SK-N-SH (cell line): ENCODE data around the gene GPX5. TPM values are rescaled to one million over a fixed set of nuclear protein-coding genes. Genes with fewer than 3 reads are reported as not detected.

Experiments used
- CTCF ChIA-PET: fragments of 300-600, 350-600 bp; formaldehyde crosslinking; extraction: SDS; loops from one replicate; lab custom pipeline; 2021; lab: Yijun Ruan, JAX
- POLR2A ChIA-PET: fragments of 350-600 bp; sonication (Branson Sonifier 250); formaldehyde crosslinking; extraction: SDS; loops from one replicate; lab custom pipeline; 2020; ENCODE audit warnings: antibody characterized with exemption, inconsistent platforms; lab: Yijun Ruan, JAX
- DNase-seq: peaks from one replicate; pipeline ENCODE4 v3.0.0; 2012
- H2AFZ ChIP-seq: fragments of 200-600 bp; sonication (generic); 2 replicates; pipeline ENCODE4 v1.8.1; 2016; ENCODE audit warnings: antibody characterized with exemption, mild to moderate bottlenecking, low read depth
- H3F3A ChIP-seq: fragments of 200-600 bp; sonication (generic); replicated peaks from 2 replicates; pipeline ENCODE3; 2016; ENCODE audit warnings: antibody characterized with exemption, mild to moderate bottlenecking; ENCODE audit not compliant: insufficient read depth
- H3K27ac ChIP-seq, 2 experiments: fragments of 200-500 bp in 1 of 2; fragments of 200-600 bp in 1 of 2; sonication (Bioruptor generic) in 1 of 2; sonication (generic), shearing (Covaris generic) in 1 of 2; 2 replicates each; pipeline versions ENCODE4 v1.5.1 to v1.6.1; 2014 to 2016; ENCODE audit warnings: low read depth in 2 of 2, inconsistent platforms in 1 of 2, low read length in 1 of 2, mild to moderate bottlenecking in 1 of 2, mixed read lengths in 1 of 2
- H3K27me3 ChIP-seq: fragments of 200-600 bp; sonication (generic), shearing (Covaris generic); 2 replicates; pipeline ENCODE4 v1.6.1; 2016; ENCODE audit warnings: mixed run types; ENCODE audit not compliant: insufficient read depth
- H3K36me3 ChIP-seq, 2 experiments: fragments of 200-500 bp in 1 of 2; fragments of 200-600 bp in 1 of 2; sonication (Bioruptor generic) in 1 of 2; sonication (generic) in 1 of 2; replicated peaks in 1 of 2; 2 replicates each; pipeline versions ENCODE3 to v1.5.1; 2014 to 2016; ENCODE audit warnings: low read length in 1 of 2, mild to moderate bottlenecking in 1 of 2; ENCODE audit not compliant: insufficient read depth in 2 of 2, control insufficient read depth in 1 of 2
- H3K4me1 ChIP-seq, 2 experiments: fragments of 200-500 bp in 1 of 2; fragments of 200-600 bp in 1 of 2; sonication (Bioruptor generic) in 1 of 2; sonication (generic), shearing (Covaris generic) in 1 of 2; 2 replicates each; pipeline versions ENCODE4 v1.5.1 to v1.6.1; 2014 to 2016; ENCODE audit warnings: low read depth in 1 of 2, low read length in 1 of 2, mixed run types in 1 of 2; ENCODE audit not compliant: insufficient read depth in 2 of 2, control insufficient read depth in 1 of 2
- H3K4me2 ChIP-seq: fragments of 200-600 bp; sonication (generic), shearing (Covaris generic); 2 replicates; pipeline ENCODE4 v1.6.1; 2017; ENCODE audit warnings: mixed run types
- H3K4me3 ChIP-seq, 2 experiments: fragments of 200-500 bp in 1 of 2; fragments of 200-600 bp in 1 of 2; sonication (Bioruptor generic) in 1 of 2; sonication (generic), shearing (Covaris generic) in 1 of 2; 2 replicates each; pipeline versions ENCODE4 v1.5.1 to v1.8.1; 2014 to 2016; ENCODE audit warnings: low read depth in 2 of 2, inconsistent platforms in 1 of 2, low read length in 1 of 2, mild to moderate bottlenecking in 1 of 2, mixed read lengths in 1 of 2, moderate library complexity in 1 of 2
- H3K79me2 ChIP-seq: fragments of 200-600 bp; sonication (generic); 2 replicates; pipeline ENCODE4 v1.8.1; 2017; ENCODE audit warnings: mild to moderate bottlenecking; ENCODE audit not compliant: insufficient read depth
- H3K9ac ChIP-seq: fragments of 200-600 bp; sonication (generic); 2 replicates; pipeline ENCODE4 v1.6.1; 2017; ENCODE audit warnings: mixed run types
- H3K9me2 ChIP-seq: fragments of 200-600 bp; sonication (generic); 2 replicates; pipeline ENCODE4 v1.6.1; 2017; ENCODE audit warnings: mixed run types
- H3K9me3 ChIP-seq: fragments of 200-600 bp; sonication (generic); 2 replicates; pipeline ENCODE4 v1.6.1; 2017; ENCODE audit warnings: mixed run types, mild to moderate bottlenecking, moderate library complexity
- H4K20me1 ChIP-seq: fragments of 200-600 bp; sonication (generic); 2 replicates; pipeline ENCODE4 v1.6.1; 2017; ENCODE audit warnings: mild to moderate bottlenecking, mixed run types; ENCODE audit not compliant: insufficient read depth
- CHD2 ChIP-seq: fragments of 150-350 bp; IDR thresholded peaks from 2 replicates; pipeline ENCODE4 v1.6.1; 2018; ENCODE audit warnings: low read length; ENCODE audit not compliant: partially characterized antibody
- ELF1 ChIP-seq: IDR thresholded peaks from 2 replicates; pipeline ENCODE4 v1.4.0; 2012
- EP300 ChIP-seq, 2 experiments: IDR thresholded peaks; 2 replicates each; pipeline versions ENCODE4 v1.4.0 to v1.6.1; 2012; ENCODE audit warnings: borderline replicate concordance in 1 of 2, low read depth in 1 of 2, low read length in 1 of 2
- EZH2phosphoT487 ChIP-seq: fragments of 200-600 bp; sonication (generic); IDR thresholded peaks from 2 replicates; pipeline ENCODE4 v1.6.1; 2017; ENCODE audit warnings: low read depth, mixed run types, mild to moderate bottlenecking, antibody characterized with exemption, moderate library complexity, borderline replicate concordance
- FOXJ3 ChIP-seq: sonication (generic); formaldehyde crosslinking; IDR thresholded peaks from 2 replicates; pipeline ENCODE4 v1.5.1; 2020; ENCODE audit warnings: mild to moderate bottlenecking, missing genetic modification reagents
- FOXM1 ChIP-seq: IDR thresholded peaks from 2 replicates; pipeline ENCODE4 v1.4.0; 2012; ENCODE audit warnings: low read depth, mild to moderate bottlenecking
- MEF2A ChIP-seq: IDR thresholded peaks from 2 replicates; pipeline ENCODE4 v1.4.0; 2012; ENCODE audit warnings: low read depth, borderline replicate concordance
- MXI1 ChIP-seq: IDR thresholded peaks from 2 replicates; pipeline ENCODE4 v1.6.1; 2012; ENCODE audit warnings: mild to moderate bottlenecking, low read depth, low read length, improper control_type of control experiment
- NFIC ChIP-seq: IDR thresholded peaks from 2 replicates; pipeline ENCODE4 v1.4.0; 2012; ENCODE audit warnings: borderline replicate concordance
- POLR2AphosphoS5 ChIP-seq: IDR thresholded peaks from 2 replicates; pipeline ENCODE4 v1.6.1; 2012; ENCODE audit warnings: low read depth, low read length
- RAD21 ChIP-seq: IDR thresholded peaks from 2 replicates; pipeline ENCODE4 v1.6.1; 2012; ENCODE audit warnings: mild to moderate bottlenecking, low read length
- SIN3A ChIP-seq: IDR thresholded peaks from 2 replicates; pipeline ENCODE4 v1.6.1; 2012; ENCODE audit warnings: low read depth, mild to moderate bottlenecking, low read length, moderate library complexity, borderline replicate concordance
- TCF12 ChIP-seq: IDR thresholded peaks from 2 replicates; pipeline ENCODE4 v1.4.0; 2012
- USF1 ChIP-seq: IDR thresholded peaks from 2 replicates; pipeline ENCODE4 v1.4.0; 2012; ENCODE audit warnings: low read depth, borderline replicate concordance
- USF2 ChIP-seq: fragments of 150-350 bp; IDR thresholded peaks from 2 replicates; pipeline ENCODE4 v1.6.1; 2017; ENCODE audit warnings: antibody characterized with exemption, low read length, low read depth, borderline replicate concordance
- YY1 ChIP-seq: IDR thresholded peaks from 2 replicates; pipeline ENCODE4 v1.4.0; 2012; ENCODE audit warnings: low read depth, mild to moderate bottlenecking
- WGBS: methylation state at CpG from one replicate; pipeline ENCODE4 v1.1.6; 2017; ENCODE audit warnings: low lambda C conversion rate; 5-methylcytosine and 5-hydroxymethylcytosine counted together
- polyA plus RNA-seq, 3 experiments: library from polyadenylated mRNA; depleted of rRNA; stranded (reverse); fragments of >200 nt; gene quantifications; 2 replicates each; pipeline ENCODE4 v1.2.3, GENCODE V29; 2012

The GPX5 gene
- polyA plus RNA-seq, 1 of the 3 experiments (the other 2 are of a cell fraction), result not detected

- ChIA-PET CTCF (interaction anchor here (0.7 to 3.9 kb wide), 3 partner anchors 13 to 88 kb away, joined by 4 to 21 read pairs (median 4); no protein-coding TSS in a partner anchor), POLR2A (interaction anchor here (0.5 kb wide), 1 partner anchor 347 kb away, joined by 3 read pairs; no protein-coding TSS in a partner anchor)
- H2AFZ ChIP-seq, result no peak overlapping the region
- no peaks in the 10 kb centered on the region for H3F3A ChIP-seq
- H3K27me3 ChIP-seq, result no peaks in the 10 kb centered on the region
- H3K4me3 ChIP-seq, result no peak overlapping the region
- no peak for DNase-seq
- H3K9ac ChIP-seq, result no peak overlapping the region
- peaks cover 11 to 14% of the 10 kb centered on the region in 2 experiments; a peak in 3 of 4 replicates for H3K4me1 ChIP-seq
- H3K27ac ChIP-seq, result no peak overlapping the region
- no peaks in the 10 kb centered on the region for H3K9me3 ChIP-seq
- H3K9me2 ChIP-seq, result no peaks in the 10 kb centered on the region
- H3K79me2 ChIP-seq, result no peaks in the 10 kb centered on the region
- H4K20me1 ChIP-seq, result no peaks in the 10 kb centered on the region
- H3K36me3 ChIP-seq, result peaks cover 0 to 3% of the 10 kb centered on the region in 2 experiments
- TF ChIP-seq MEF2A (no peak), EP300 (IDR thresholded peaks at IDR 0.05; ENCODE audit: borderline replicate concordance in 1 of 2, low read depth in 1 of 2, low read length in 1 of 2) (no peak), RAD21 (no peak), POLR2AphosphoS5 (no peak), YY1 (no peak), TCF12 (no peak), USF2 (no peak), EZH2phosphoT487 (no peak), MXI1 (no peak), ELF1 (no peak), CHD2 (no peak), NFIC (no peak), FOXJ3 (no peak), USF1 (no peak), SIN3A (no peak), FOXM1 (no peak)
- WGBS, result 79% methylated on average over 2 of the region's 2 CpGs
- H3K4me2 ChIP-seq, result no peak overlapping the region
These were observed 57.8 kb downstream of the GPX5 start for GRCh38 chr6:28583463-28583862.

Other genes with a start within 250 kb of the GPX5 start
- 2.5 and 2.7 TPM in 2 replicates for gene PGBD1, start 244.3 kb upstream of the GPX5 start, polyA plus RNA-seq (2012; rRNA removed)
- gene ZSCAN31, start 189.7 kb upstream of the GPX5 start, polyA plus RNA-seq (2012; rRNA removed), result 1.9 and 2.1 TPM in 2 replicates
- gene ZKSCAN3, start 175.9 kb upstream of the GPX5 start, polyA plus RNA-seq (2012; rRNA removed), result 2.6 and 3.0 TPM in 2 replicates
- gene ZSCAN12, start 126.1 kb upstream of the GPX5 start, polyA plus RNA-seq (2012; rRNA removed), result 1.6 and 2.5 TPM in 2 replicates
- gene ZSCAN23, start 82.4 kb upstream of the GPX5 start, polyA plus RNA-seq (2012; rRNA removed), result 2.0 and 2.1 TPM in 2 replicates
- not detected in 2 replicates for gene GPX6, start 10.1 kb upstream of the GPX5 start, polyA plus RNA-seq (2012; rRNA removed)